Caco-2 (cell line): ENCODE data around the gene WIPF3. TPM values are rescaled to one million over a fixed set of nuclear protein-coding genes. Genes with fewer than 3 reads are reported as not detected.

ENCODE experiments used
- BruUV-seq: library from RNA; stranded (reverse); fragments of 400-500 nt; replicated peaks from 2 replicates; lab custom pipeline; 2021; lab: Mats Ljungman, UMichigan
- CTCF ChIA-PET: fragments of 300-600 bp; sonication (Branson Sonifier 250); formaldehyde crosslinking; loops from one replicate; lab custom pipeline; 2022; ENCODE audit warnings: antibody characterized with exemption; lab: Charles Lee
- POLR2A ChIA-PET: fragments of 300-600 bp; sonication (Branson Sonifier 250); formaldehyde crosslinking; loops from one replicate; lab custom pipeline; 2022; ENCODE audit warnings: antibody characterized with exemption; lab: Charles Lee
- DNase-seq, 2 experiments: peaks; one replicate each; pipeline versions ENCODE4 v3.0.0 to v3.0.0-alpha.2; 2020 to 2022
- H3K27me3 ChIP-seq: replicated peaks from 2 replicates; pipeline ENCODE4 v1.6.0; 2011; ENCODE audit warnings: low read length; ENCODE audit not compliant: control insufficient read depth, insufficient read depth
- H3K36me3 ChIP-seq: 2 replicates; pipeline ENCODE4 v1.5.1; 2011; ENCODE audit warnings: low read length; ENCODE audit not compliant: control insufficient read depth, insufficient read depth
- H3K4me1 ChIP-seq: fragments of 250-450 bp; sonication (Bioruptor Pico); 2 replicates; pipeline ENCODE4 v1.5.1; 2020; ENCODE audit warnings: mild to moderate bottlenecking
- H3K4me3 ChIP-seq: 2 replicates; pipeline ENCODE4 v1.5.1; 2011; ENCODE audit warnings: low read depth, mild to moderate bottlenecking, control low read depth, low read length
- H3K9me3 ChIP-seq: fragments of 250-450 bp; sonication (Bioruptor Pico); 2 replicates; pipeline ENCODE4 v1.5.1; 2020; ENCODE audit warnings: mild to moderate bottlenecking, moderate library complexity
- H3K27ac Mint-ChIP-seq: one replicate; pipeline ENCODE4 v1.8.0; 2022; ENCODE audit warnings: mixed read lengths; ENCODE audit not compliant: unreplicated experiment
- H3K27me3 Mint-ChIP-seq: one replicate; pipeline ENCODE4 v1.8.0; 2022; ENCODE audit warnings: mixed read lengths; ENCODE audit not compliant: insufficient read depth, unreplicated experiment
- H3K36me3 Mint-ChIP-seq: one replicate; pipeline ENCODE4 v1.8.0; 2022; ENCODE audit warnings: mild to moderate bottlenecking, mixed read lengths; ENCODE audit not compliant: insufficient read depth, unreplicated experiment
- H3K4me1 Mint-ChIP-seq: one replicate; pipeline ENCODE4 v1.8.0; 2022; ENCODE audit warnings: low read depth, mixed read lengths; ENCODE audit not compliant: unreplicated experiment
- H3K4me3 Mint-ChIP-seq: one replicate; pipeline ENCODE4 v1.8.0; 2022; ENCODE audit warnings: mild to moderate bottlenecking, moderate library complexity, mixed read lengths; ENCODE audit not compliant: unreplicated experiment
- H3K9me3 Mint-ChIP-seq: one replicate; pipeline ENCODE4 v1.8.0; 2022; ENCODE audit warnings: mixed read lengths; ENCODE audit not compliant: unreplicated experiment
- intact Hi-C: fragments of 100-400 bp; cut with micrococcal nuclease; formaldehyde crosslinking; loops from one replicate; pipeline ENCODE4 v1.10.0; 2022; ENCODE audit not compliant: unreplicated experiment
- total RNA-seq: library from RNA; stranded (reverse); gene quantifications from 2 replicates; pipeline ENCODE4 v1.2.3, GENCODE V29; 2022
- TF ChIP-seq, protein P1 (sequence below), 2 experiments: fragments of 200-600 bp in 1 of 2; IDR thresholded peaks; 1 replicate in 1 of 2; 2 replicates in 1 of 2; pipeline versions ENCODE4 v1.5.1 to v1.8.0; 2011 to 2022; ENCODE audit warnings: antibody characterized with exemption in 1 of 2, control low read depth in 1 of 2, inconsistent platforms in 1 of 2, low read depth in 1 of 2, low read length in 1 of 2, mild to moderate bottlenecking in 1 of 2, moderate library complexity in 1 of 2; ENCODE audit not compliant: insufficient read depth in 1 of 2, severe bottlenecking in 1 of 2, unreplicated experiment in 1 of 2

WIPF3 gene
- total RNA-seq, 1 experiment from 2014 or later: 1.2 TPM

DNA sequence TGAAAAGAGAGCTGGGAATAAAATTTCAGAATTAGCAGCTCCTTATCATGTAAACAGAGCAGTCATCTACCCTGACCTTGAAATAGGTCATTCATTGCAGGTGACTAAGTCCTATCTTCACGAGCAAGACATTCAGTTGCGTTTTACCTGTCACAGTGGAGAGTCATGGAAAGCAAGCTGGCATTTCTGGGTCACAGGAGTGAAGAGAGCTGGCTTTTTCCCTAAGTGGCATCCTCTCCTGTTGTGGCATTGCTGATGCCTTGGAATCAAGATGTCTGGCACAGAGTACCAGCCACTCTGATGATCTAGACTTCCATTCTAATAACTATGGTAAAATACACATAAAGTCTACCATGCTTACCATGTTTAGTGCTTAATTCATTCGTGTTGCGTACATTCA, 112.5 kb downstream of the WIPF3 start:
- H3K4me3 ChIP-seq: no peak overlapping the region
- H3K36me3 ChIP-seq: peaks cover 6% of the 10 kb centered on the region; the same call in 1 of the 2 replicates
- intact Hi-C loops: no loop called here
- TF ChIP-seq, protein P1, sequence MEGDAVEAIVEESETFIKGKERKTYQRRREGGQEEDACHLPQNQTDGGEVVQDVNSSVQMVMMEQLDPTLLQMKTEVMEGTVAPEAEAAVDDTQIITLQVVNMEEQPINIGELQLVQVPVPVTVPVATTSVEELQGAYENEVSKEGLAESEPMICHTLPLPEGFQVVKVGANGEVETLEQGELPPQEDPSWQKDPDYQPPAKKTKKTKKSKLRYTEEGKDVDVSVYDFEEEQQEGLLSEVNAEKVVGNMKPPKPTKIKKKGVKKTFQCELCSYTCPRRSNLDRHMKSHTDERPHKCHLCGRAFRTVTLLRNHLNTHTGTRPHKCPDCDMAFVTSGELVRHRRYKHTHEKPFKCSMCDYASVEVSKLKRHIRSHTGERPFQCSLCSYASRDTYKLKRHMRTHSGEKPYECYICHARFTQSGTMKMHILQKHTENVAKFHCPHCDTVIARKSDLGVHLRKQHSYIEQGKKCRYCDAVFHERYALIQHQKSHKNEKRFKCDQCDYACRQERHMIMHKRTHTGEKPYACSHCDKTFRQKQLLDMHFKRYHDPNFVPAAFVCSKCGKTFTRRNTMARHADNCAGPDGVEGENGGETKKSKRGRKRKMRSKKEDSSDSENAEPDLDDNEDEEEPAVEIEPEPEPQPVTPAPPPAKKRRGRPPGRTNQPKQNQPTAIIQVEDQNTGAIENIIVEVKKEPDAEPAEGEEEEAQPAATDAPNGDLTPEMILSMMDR (IDR thresholded peaks at IDR 0.05; ENCODE audit: insufficient read depth in 1 of 2, low read depth in 1 of 2, low read length in 1 of 2, severe bottlenecking in 1 of 2, unreplicated experiment in 1 of 2): no peak
- H3K27me3 ChIP-seq: no peaks in the 10 kb centered on the region
- Mint-ChIP-seq H3K36me3 (peaks cover 42% of the 10 kb centered on the region), H3K27ac (no peak overlapping the region), H3K4me1 (no peaks in the 10 kb centered on the region), H3K9me3 (no peaks in the 10 kb centered on the region), H3K4me3 (no peak overlapping the region), H3K27me3 (no peaks in the 10 kb centered on the region)
- no peaks in the 10 kb centered on the region for H3K4me1 ChIP-seq
- ChIA-PET POLR2A (no interaction called here), CTCF (interaction anchor here (0.5 kb wide), 1 partner anchor 159 kb away, joined by 3 read pairs; no protein-coding TSS in a partner anchor)
- BruUV-seq: no TSS peak
- no peaks in the 10 kb centered on the region for H3K9me3 ChIP-seq
- DNase-seq: no peak

DNA sequence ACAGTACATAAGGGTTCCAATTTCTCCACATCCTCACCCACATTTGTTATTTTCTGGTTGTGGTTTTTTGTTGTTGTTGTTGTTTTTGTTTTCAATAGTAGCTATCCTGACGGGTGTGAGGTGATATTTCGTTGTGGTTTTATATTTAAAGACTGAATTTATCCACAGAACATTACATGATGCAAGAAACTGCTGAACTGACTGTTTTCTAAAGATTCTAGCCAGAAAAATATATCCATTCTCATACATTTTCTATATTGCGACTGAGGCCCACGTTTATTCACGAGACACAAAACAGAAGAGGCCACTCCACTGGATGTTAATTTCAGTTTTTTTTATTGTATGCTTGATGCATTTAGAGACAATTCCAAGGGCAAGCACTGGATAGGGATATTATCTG, 113.5 kb downstream of the WIPF3 start:
- Histone ChIP-seq H3K36me3 (peaks cover 6% of the 10 kb centered on the region; the same call in 1 of the 2 replicates), H3K4me3 (no peak overlapping the region), H3K4me1 (no peaks in the 10 kb centered on the region), H3K9me3 (no peaks in the 10 kb centered on the region), H3K27me3 (no peaks in the 10 kb centered on the region)
- DNase-seq: no peak
- intact Hi-C loops: loop anchor here (2.0 to 5.0 kb wide), 2 partner anchors 157 to 283 kb away; no protein-coding TSS in a partner anchor
- TF ChIP-seq, protein P1 (IDR thresholded peaks at IDR 0.05; ENCODE audit: insufficient read depth in 1 of 2, low read depth in 1 of 2, low read length in 1 of 2, severe bottlenecking in 1 of 2, unreplicated experiment in 1 of 2): no peak
- Mint-ChIP-seq H3K4me3 (no peak overlapping the region), H3K4me1 (no peaks in the 10 kb centered on the region), H3K36me3 (peaks cover 51% of the 10 kb centered on the region), H3K9me3 (no peaks in the 10 kb centered on the region), H3K27me3 (no peaks in the 10 kb centered on the region), H3K27ac (no peak overlapping the region)
- ChIA-PET POLR2A (no interaction called here), CTCF (no interaction called here)
- BruUV-seq: no TSS peak

DNA sequence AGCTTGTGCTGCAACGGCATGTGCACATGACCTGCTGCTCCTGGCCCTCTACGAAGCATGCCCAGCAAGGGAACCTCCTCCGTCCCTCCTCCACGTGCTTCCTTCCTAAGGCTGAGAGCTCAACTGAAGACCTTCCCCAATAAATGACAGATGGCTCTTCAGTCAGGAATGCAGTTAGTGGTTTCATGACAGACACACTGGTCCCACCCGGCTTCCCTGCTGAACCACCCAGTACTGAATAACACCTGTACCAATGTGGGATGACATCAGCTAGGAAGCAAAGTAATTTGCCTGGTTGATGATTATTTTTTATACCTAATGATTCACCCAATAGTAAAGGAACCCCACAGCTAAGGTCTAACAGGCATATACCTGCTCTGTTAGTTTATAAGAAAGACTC, 114.2 kb downstream of the WIPF3 start:
- Mint-ChIP-seq H3K27me3 (no peaks in the 10 kb centered on the region), H3K36me3 (peaks cover 58% of the 10 kb centered on the region), H3K4me3 (no peak overlapping the region), H3K4me1 (no peaks in the 10 kb centered on the region), H3K9me3 (no peaks in the 10 kb centered on the region), H3K27ac (no peak overlapping the region)
- CTCF ChIA-PET: interaction anchor here (0.6 to 2.0 kb wide), 5 partner anchors 34 to 999 kb away, joined by 4 to 20 read pairs (median 6); partner anchors contain the start of gene WIPF3
- Histone ChIP-seq H3K27me3 (no peaks in the 10 kb centered on the region), H3K36me3 (peaks cover 6% of the 10 kb centered on the region; the same call in 1 of the 2 replicates), H3K9me3 (no peaks in the 10 kb centered on the region), H3K4me3 (no peak overlapping the region), H3K4me1 (no peaks in the 10 kb centered on the region)
- TF ChIP-seq, protein P1 (IDR thresholded peaks at IDR 0.05; ENCODE audit: insufficient read depth in 1 of 2, low read depth in 1 of 2, low read length in 1 of 2, severe bottlenecking in 1 of 2, unreplicated experiment in 1 of 2): no peak
- no peak for DNase-seq
- no TSS peak for BruUV-seq
- POLR2A ChIA-PET: no interaction called here
- intact Hi-C loops: loop anchor here (2.0 to 5.0 kb wide), 2 partner anchors 158 to 284 kb away; no protein-coding TSS in a partner anchor
